Mononuclear cell (primary cell): Measurements from ENCODE around the gene SLN. TPM values are rescaled to one million over a fixed set of nuclear protein-coding genes. Genes with fewer than 3 reads are reported as not detected.

Source experiments
- H3K27me3 ChIP-seq: 2 replicates; pipeline ENCODE4 v1.6.0; 2011; ENCODE audit warnings: low read length, control low read depth; ENCODE audit not compliant: insufficient read depth
- H3K4me1 ChIP-seq: 2 replicates; pipeline ENCODE4 v1.5.1; 2011; ENCODE audit warnings: mild to moderate bottlenecking, low read length, control low read depth; ENCODE audit not compliant: insufficient read depth
- H3K4me3 ChIP-seq: 2 replicates; pipeline ENCODE4 v1.5.1; 2011; ENCODE audit warnings: mild to moderate bottlenecking, low read length, moderate library complexity
- H3K9me3 ChIP-seq: 2 replicates; pipeline ENCODE4 v1.5.1; 2011; ENCODE audit warnings: low read depth, mild to moderate bottlenecking, control low read depth, low read length
- total RNA-seq: library from RNA; depleted of rRNA; stranded (reverse); fragments of >200 nt; gene quantifications from one replicate; pipeline ENCODE4 v1.2.3, GENCODE V29; 2012

SLN gene
- total RNA-seq, 1 donor = not detected

GRCh38 chr11:107682171-107682570 is 29.7 kb downstream of the SLN start:
- no peaks in the 10 kb centered on the region for H3K9me3 ChIP-seq
- no peak overlapping the region for H3K4me3 ChIP-seq
- H3K4me1 ChIP-seq = no peaks in the 10 kb centered on the region
- no peaks in the 10 kb centered on the region for H3K27me3 ChIP-seq

GRCh38 chr11:107679255-107680024 is 32.4 kb downstream of the SLN start:
- Histone ChIP-seq H3K4me1 (no peaks in the 10 kb centered on the region), H3K27me3 (no peaks in the 10 kb centered on the region), H3K4me3 (no peak overlapping the region)

DNA sequence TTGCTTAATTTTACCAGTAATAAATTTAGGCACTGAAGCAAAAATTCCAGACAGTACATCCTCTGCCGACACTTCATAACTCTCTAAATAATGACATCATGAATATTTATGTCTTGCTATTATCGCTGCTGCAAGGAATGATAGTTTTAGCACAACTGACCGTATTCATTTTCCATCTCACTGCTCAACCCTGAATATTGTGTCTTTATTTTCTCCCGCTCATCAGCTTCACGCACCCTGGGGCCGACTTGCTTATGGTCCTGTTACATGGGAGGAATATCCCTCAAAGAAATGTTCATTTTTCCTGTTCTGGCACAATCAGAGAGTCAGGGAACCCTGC is 33.3 kb downstream of the SLN start:
- H3K27me3 ChIP-seq = no peaks in the 10 kb centered on the region
- H3K4me3 ChIP-seq = no peak overlapping the region

More at GRCh38 chr11:107679255-107680024, 32.4 kb downstream of the SLN start:
- H3K9me3 ChIP-seq = no peaks in the 10 kb centered on the region

DNA sequence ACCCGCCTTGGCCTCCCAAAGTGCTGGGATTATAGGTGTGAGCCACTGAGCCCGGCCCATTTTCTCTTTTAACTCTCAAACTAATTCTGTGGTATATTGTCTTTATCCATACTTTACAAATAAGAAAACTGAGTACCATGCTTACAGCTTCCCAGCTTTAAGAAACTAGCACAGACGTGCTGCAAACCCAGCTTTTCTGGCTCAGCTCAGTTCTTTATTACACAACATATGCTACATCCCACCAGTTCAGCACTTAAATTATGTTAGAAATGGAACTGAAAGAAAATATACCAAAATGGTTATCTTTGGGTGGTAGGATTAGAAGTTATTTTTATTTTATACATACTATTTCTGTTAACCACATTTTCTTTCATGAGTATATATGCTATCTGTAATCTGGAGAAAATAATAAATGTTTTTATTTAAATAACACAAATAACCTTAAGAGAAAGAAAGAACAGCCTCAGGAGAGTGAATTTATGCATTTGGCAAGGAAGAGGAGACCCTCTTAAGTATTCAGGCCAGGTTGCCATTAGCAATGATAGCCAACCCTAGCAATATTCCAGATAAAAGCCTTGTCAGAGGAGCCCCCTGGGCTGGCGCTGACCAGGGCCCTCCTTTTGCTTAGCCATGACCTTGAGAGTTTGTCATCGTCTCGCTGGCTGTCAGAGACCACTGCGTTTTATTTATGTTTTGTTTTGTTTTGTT is 33.8 kb downstream of the SLN start:
- Histone ChIP-seq H3K4me1 (no peaks in the 10 kb centered on the region), H3K27me3 (no peaks in the 10 kb centered on the region), H3K9me3 (no peaks in the 10 kb centered on the region), H3K4me3 (no peak overlapping the region)

More for the DNA sequence above, 33.3 kb downstream of the SLN start:
- Histone ChIP-seq H3K9me3 (no peaks in the 10 kb centered on the region), H3K4me1 (no peaks in the 10 kb centered on the region)

GRCh38 chr11:107676336-107677057 is 35.4 kb downstream of the SLN start:
- H3K9me3 ChIP-seq = no peaks in the 10 kb centered on the region
- no peaks in the 10 kb centered on the region for H3K4me1 ChIP-seq
- no peaks in the 10 kb centered on the region for H3K27me3 ChIP-seq
- no peak overlapping the region for H3K4me3 ChIP-seq

GRCh38 chr11:107675902-107676301 is 36.0 kb downstream of the SLN start:
- Histone ChIP-seq H3K9me3 (no peaks in the 10 kb centered on the region), H3K4me3 (no peak overlapping the region), H3K27me3 (no peaks in the 10 kb centered on the region), H3K4me1 (no peaks in the 10 kb centered on the region)

- Histone ChIP-seq H3K4me1 (no peaks in the 10 kb centered on the region), H3K4me3 (no peak overlapping the region), H3K27me3 (no peaks in the 10 kb centered on the region), H3K9me3 (no peaks in the 10 kb centered on the region)
These were observed 41.8 kb downstream of the SLN start for GRCh38 chr11:107669893-107670601.

- Histone ChIP-seq H3K9me3 (no peaks in the 10 kb centered on the region), H3K4me3 (no peak overlapping the region), H3K4me1 (no peaks in the 10 kb centered on the region), H3K27me3 (no peaks in the 10 kb centered on the region)
These were observed 42.6 kb downstream of the SLN start for GRCh38 chr11:107669191-107669740.

DNA sequence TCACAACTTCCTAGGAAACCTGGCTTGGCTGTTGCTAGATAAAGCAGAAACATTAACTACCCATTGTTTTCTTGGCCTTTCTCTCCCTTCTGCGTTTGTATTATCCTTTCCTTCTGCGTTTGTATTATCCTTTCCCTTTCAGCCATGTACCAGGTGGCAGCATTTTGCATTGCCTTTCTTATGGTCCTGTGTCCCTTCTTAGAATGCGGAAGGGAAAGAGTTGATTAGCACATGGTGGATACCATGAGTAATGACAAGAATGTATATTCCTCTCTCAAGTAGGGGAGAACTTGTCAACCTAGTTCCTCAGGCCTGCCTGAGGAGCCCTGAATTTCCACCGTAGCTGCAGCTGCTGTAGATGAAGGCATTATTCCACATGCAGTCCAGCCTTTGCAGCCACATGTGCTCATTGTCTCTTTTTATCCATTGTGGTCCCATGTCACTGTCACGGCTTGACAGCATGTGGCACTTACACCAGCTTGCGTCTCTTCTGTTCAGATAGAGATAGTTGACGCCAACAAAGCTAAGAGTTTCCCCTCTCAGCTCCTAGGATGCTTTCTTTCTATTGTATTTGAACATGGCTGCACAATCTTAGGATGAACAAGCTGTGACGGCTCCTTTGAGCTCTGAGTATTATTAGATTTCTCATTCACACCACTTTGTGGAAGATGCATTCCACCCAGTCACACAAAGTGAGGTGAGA is 44.8 kb downstream of the SLN start:
- H3K27me3 ChIP-seq = no peaks in the 10 kb centered on the region
- H3K9me3 ChIP-seq = no peaks in the 10 kb centered on the region
- no peak overlapping the region for H3K4me3 ChIP-seq
- no peaks in the 10 kb centered on the region for H3K4me1 ChIP-seq

GRCh38 chr11:107665018-107665417 is 46.8 kb downstream of the SLN start:
- H3K9me3 ChIP-seq = no peaks in the 10 kb centered on the region
- no peaks in the 10 kb centered on the region for H3K27me3 ChIP-seq
- H3K4me1 ChIP-seq = no peaks in the 10 kb centered on the region
- H3K4me3 ChIP-seq = no peak overlapping the region

DNA sequence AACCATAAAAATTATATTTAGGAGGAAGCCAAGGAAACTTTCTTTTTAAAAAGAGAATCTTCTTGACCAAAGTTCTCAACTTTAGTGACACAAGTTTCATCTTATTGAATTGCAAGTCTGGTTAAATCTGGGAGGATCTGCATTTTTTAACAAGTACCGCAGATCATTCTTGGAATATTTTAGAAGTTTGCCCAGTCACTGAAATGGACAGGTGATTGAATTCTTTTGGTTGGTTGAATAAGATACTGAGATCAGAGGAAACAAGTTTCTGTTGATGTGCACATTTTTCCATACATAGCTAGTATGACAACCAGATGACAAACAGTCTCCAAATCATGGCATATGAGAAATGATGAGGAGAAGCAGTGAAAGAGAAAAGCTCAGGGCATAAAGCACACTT is 50.2 kb downstream of the SLN start:
- Histone ChIP-seq H3K4me1 (no peaks in the 10 kb centered on the region), H3K27me3 (no peaks in the 10 kb centered on the region), H3K9me3 (no peaks in the 10 kb centered on the region), H3K4me3 (no peak overlapping the region)

DNA sequence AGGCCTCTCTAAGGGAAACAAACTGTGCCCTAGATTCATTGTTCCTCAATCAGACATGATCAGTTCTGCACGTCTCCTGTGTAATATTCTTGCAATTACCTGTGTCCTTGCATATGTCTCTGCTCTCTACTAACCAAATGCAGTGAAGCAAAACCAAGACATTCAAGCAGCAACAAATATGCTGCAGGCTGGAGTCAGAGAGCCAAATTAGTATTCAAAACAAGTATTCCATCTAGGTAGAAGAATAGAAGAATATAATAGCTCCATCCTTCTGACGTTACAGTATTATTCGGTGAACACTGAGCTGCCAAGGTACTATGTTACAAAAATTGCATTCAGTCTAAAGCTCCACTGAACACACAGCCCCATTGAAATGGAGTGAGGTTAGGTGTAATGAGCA is 51.8 kb downstream of the SLN start:
- H3K9me3 ChIP-seq = no peaks in the 10 kb centered on the region

GRCh38 chr11:107659310-107659709 is 52.5 kb downstream of the SLN start:
- no peak overlapping the region for H3K4me3 ChIP-seq
- no peaks in the 10 kb centered on the region for H3K27me3 ChIP-seq
- H3K9me3 ChIP-seq = no peaks in the 10 kb centered on the region
- no peaks in the 10 kb centered on the region for H3K4me1 ChIP-seq

More for the DNA sequence above, 51.8 kb downstream of the SLN start:
- Histone ChIP-seq H3K4me1 (no peaks in the 10 kb centered on the region), H3K4me3 (no peak overlapping the region), H3K27me3 (no peaks in the 10 kb centered on the region)
